Measurements from ENCODE around the gene CDC23. TPM values are rescaled to one million over a fixed set of nuclear protein-coding genes. Genes with fewer than 3 reads are reported as not detected.

Gene CDC23
- total and polyA plus RNA-seq, 2 of the 4 experiments (the other 2 are of a cell fraction) = 21.1 to 28.0 TPM

DNA sequence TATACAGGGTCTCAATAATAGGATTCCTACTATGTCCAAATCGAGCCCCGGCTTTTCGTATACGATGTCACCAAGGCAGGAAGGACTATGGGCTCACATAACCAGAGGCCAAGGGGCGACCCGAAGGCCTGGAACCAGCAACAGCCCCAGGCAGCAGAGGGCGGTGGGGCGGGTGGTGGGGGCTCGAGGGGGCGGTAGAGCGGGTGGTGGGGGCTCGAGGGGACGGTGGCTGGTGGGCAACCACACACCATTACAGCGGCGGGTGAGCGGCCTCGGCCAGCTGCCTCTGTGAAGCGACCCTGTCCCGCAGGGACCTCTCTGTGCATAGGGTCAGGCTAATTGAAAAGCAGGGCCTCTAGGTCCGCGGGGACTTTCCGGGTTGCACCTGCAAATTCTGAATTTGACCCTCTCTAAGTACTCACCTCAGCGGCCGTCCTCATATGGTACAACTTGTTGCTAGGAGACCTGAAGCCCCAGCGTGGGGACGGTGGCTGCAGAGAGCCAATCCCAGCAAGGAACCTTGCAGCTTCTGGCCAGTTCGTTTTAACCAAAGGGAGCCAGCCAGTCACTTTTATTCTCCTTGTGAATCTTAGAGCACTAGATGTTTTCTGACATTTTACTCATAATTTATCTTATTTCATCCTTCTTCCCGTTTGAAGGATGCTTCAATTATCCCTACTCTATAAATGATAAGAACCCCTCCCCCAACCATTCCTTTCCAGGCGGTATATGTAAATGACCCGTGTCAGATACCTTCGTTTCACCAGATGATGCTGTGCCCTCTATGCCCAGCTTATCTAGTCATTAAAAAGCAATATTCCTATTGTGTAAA lies 74.0 kb downstream of the CDC23 start, which contains the start of gene NME5:
Gene NME5 (minus strand): TSS at position 480 of the 832 bp plus-strand sequence. CDS start 648 bp downstream, outside the sequence.
- H2BK5ac ChIP-seq (ENCODE audit: low read depth, low read length, poor library complexity, severe bottlenecking) = no peak within 1 kb of the TSS
- no peak within 1 kb of the TSS for H3K27ac ChIP-seq (ENCODE audit: insufficient read depth, low read length)
- POLR2A ChIA-PET (ENCODE audit: unreplicated experiment) = no interaction called here
- peak within 1 kb of the TSS; percentile 84 for H2AFZ ChIP-seq (replicated peaks; ENCODE audit: low read length, poor library complexity)
- H4K5ac ChIP-seq (ENCODE audit: low read depth, low read length) = no peak within 1 kb of the TSS
- no peak within 1 kb of the TSS for H2AK5ac ChIP-seq (ENCODE audit: low read depth, low read length)
- intact Hi-C loops (cut with micrococcal nuclease) = no loop called here
- no peak within 1 kb of the TSS for H2AK9ac ChIP-seq (replicated peaks; ENCODE audit: low read depth, low read length, poor library complexity)
- ATAC-seq (ENCODE audit: low read depth) (peak; percentile 88), DNase-seq (peak; percentile 40)
- BruUV-seq (replicated peaks) = no TSS peak
- H4K20me1 ChIP-seq (ENCODE audit: insufficient read depth, low read length) = no peaks in the 10 kb centered on the region
- dilution Hi-C loops (cut with HindIII; ENCODE audit: low sequenced_read_pairs, unreplicated experiment) = no loop called here
- no peaks in the 10 kb centered on the region; the same call in 1 of the 2 replicates for H3K27me3 ChIP-seq (ENCODE audit: control insufficient read depth, insufficient read depth, low read length)
- H2BK15ac ChIP-seq (ENCODE audit: low read depth, low read length) = no peak within 1 kb of the TSS
- H3K79me1 ChIP-seq (ENCODE audit: low read depth in 1 of 2, low read length in 2 of 2) = no peaks in the 10 kb centered on the region
- no peak within 1 kb of the TSS for H3K14ac ChIP-seq (replicated peaks; ENCODE audit: low read depth, low read length)
- no peaks in the 10 kb centered on the region for H3K9me3 ChIP-seq (ENCODE audit: control insufficient read depth, insufficient read depth, low read length)
- H3K4me1 ChIP-seq (ENCODE audit: control insufficient read depth, insufficient read depth, low read length) = no peaks in the 10 kb centered on the region
- H3K4me3 ChIP-seq (ENCODE audit: insufficient read depth, low read depth, low read length) = peak within 1 kb of the TSS; percentile 41
- H3K4ac ChIP-seq (ENCODE audit: low read depth, low read length) = no peak within 1 kb of the TSS
- H3K18ac ChIP-seq (ENCODE audit: low read depth, low read length) = no peak within 1 kb of the TSS
- no peak within 1 kb of the TSS for H3K9ac ChIP-seq (ENCODE audit: low read depth, low read length)
- CTCF ChIA-PET = interaction anchor here (0.6 kb wide), 1 partner anchor 72 kb away, joined by 3 read pairs; no protein-coding TSS in a partner anchor
- no peaks in the 10 kb centered on the region for H3K36me3 ChIP-seq (ENCODE audit: control insufficient read depth, insufficient read depth, low read length)
- in situ Hi-C loops (cut with MboI; ENCODE audit: low sequenced_read_pairs) = loop anchor here (10.0 to 25.0 kb wide), 3 partner anchors 102 to 502 kb away; partner anchors contain the start of gene FAM13B
- peak within 1 kb of the TSS; percentile 80 for H3K4me2 ChIP-seq (ENCODE audit: low read depth, low read length)
- peak within 1 kb of the TSS; percentile 8 to 62; a peak in 1 of 4 replicates for H4K8ac ChIP-seq (ENCODE audit: low read depth in 2 of 2, low read length in 2 of 2)
- no peak within 1 kb of the TSS for H3K23ac ChIP-seq (ENCODE audit: low read depth, low read length)
- WGBS, 2 experiments (ENCODE audit: extremely low coverage in 2 of 2, insufficient read length in 1 of 2) = 14% methylated on average over 13 of the region's 31 CpGs; no CpG with 5 or more reads in 1 of the 2 experiments
- H3K9me1 ChIP-seq (ENCODE audit: insufficient read depth, low read length) = no peaks in the 10 kb centered on the region
- H4K91ac ChIP-seq (ENCODE audit: insufficient read depth, low read depth, low read length) = no peak within 1 kb of the TSS
- no peak within 1 kb of the TSS; the same call in 1 of the 2 replicates for H3K56ac ChIP-seq (ENCODE audit: extremely low read depth, insufficient read depth, low read length)
- no peak within 1 kb of the TSS for H2BK120ac ChIP-seq (ENCODE audit: low read depth, low read length)
- TF ChIP-seq SMC3 (IDR thresholded peaks at IDR 0.05; ENCODE audit: low read depth, low read length) = no peak
- H2BK20ac ChIP-seq (ENCODE audit: low read depth, low read length) = no peak within 1 kb of the TSS

Other genes starting within 250 kb of the CDC23 start
- gene FAM13B, start 180.2 kb downstream of the CDC23 start, total RNA-seq (2012; rRNA removed) = 15.1 and 21.9 TPM in 2 replicates
- gene FAM13B, start 180.2 kb downstream of the CDC23 start, polyA plus RNA-seq (2012; rRNA removed) = 10.6 and 14.6 TPM in 2 replicates
- gene WNT8A, start 129.3 kb downstream of the CDC23 start, total RNA-seq (2012; rRNA removed) = not detected in 2 replicates
- gene WNT8A, start 129.3 kb downstream of the CDC23 start, polyA plus RNA-seq (2012; rRNA removed) = not detected in 2 replicates
- under 0.01 and 0.18 TPM in 2 replicates for gene NME5, start 73.9 kb downstream of the CDC23 start, total RNA-seq (2012; rRNA removed)
- 0.17 and 0.20 TPM in 2 replicates for gene NME5, start 73.9 kb downstream of the CDC23 start, polyA plus RNA-seq (2012; rRNA removed)
- gene BRD8, start 34.7 kb downstream of the CDC23 start, total RNA-seq (2012; rRNA removed) = 35.8 and 36.9 TPM in 2 replicates
- gene BRD8, start 34.7 kb downstream of the CDC23 start, polyA plus RNA-seq (2012; rRNA removed) = 37.6 and 43.6 TPM in 2 replicates
- gene KIF20A, start 34.2 kb downstream of the CDC23 start, total RNA-seq (2012; rRNA removed) = 106 and 119 TPM in 2 replicates
- gene KIF20A, start 34.2 kb downstream of the CDC23 start, polyA plus RNA-seq (2012; rRNA removed) = 39.4 and 42.0 TPM in 2 replicates
- not detected in 2 replicates for gene GFRA3, start 61.3 kb upstream of the CDC23 start, total RNA-seq (2012; rRNA removed)
- not detected in 2 replicates for gene GFRA3, start 61.3 kb upstream of the CDC23 start, polyA plus RNA-seq (2012; rRNA removed)
- gene CDC25C, start 118.5 kb upstream of the CDC23 start, total RNA-seq (2012; rRNA removed) = 7.5 and 8.2 TPM in 2 replicates
- gene CDC25C, start 118.5 kb upstream of the CDC23 start, polyA plus RNA-seq (2012; rRNA removed) = 6.9 and 7.3 TPM in 2 replicates
- gene FAM53C, start 124.9 kb upstream of the CDC23 start, total RNA-seq (2012; rRNA removed) = 21.5 and 23.1 TPM in 2 replicates
- gene FAM53C, start 124.9 kb upstream of the CDC23 start, polyA plus RNA-seq (2012; rRNA removed) = 25.6 and 27.5 TPM in 2 replicates
- 35.8 and 36.7 TPM in 2 replicates for gene KDM3B, start 139.4 kb upstream of the CDC23 start, total RNA-seq (2012; rRNA removed)
- 17.1 and 19.4 TPM in 2 replicates for gene KDM3B, start 139.4 kb upstream of the CDC23 start, polyA plus RNA-seq (2012; rRNA removed)
- 12.4 and 20.3 TPM in 2 replicates for gene REEP2, start 225.7 kb upstream of the CDC23 start, total RNA-seq (2012; rRNA removed)
- gene REEP2, start 225.7 kb upstream of the CDC23 start, polyA plus RNA-seq (2012; rRNA removed) = 17.0 and 17.1 TPM in 2 replicates